ENCODE measurements around the gene SAFB. TPM values are rescaled to one million over a fixed set of nuclear protein-coding genes. Genes with fewer than 3 reads are reported as not detected.

The SAFB gene
- total RNA-seq, 1 donor from 2014 or later, result 65.1 TPM

DNA sequence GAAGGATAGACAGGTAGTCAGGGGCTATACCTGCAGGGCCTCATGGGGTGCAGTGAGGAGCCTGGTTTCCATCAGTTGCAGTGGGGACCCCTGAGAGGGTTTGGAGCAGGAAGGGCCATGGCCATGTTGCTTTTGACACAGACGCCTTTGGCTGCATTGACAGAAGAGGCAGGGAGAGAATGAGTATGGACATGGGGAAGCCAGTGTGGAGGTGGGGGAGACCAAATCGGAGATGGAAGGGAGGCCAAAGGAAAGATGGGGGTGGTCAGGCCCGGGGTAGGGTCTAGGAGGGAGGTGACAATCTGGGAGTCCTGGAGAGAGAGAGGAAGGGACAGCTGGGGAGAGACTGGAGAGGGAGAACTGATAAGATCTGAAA is 59.2 kb downstream of the SAFB start:
- no peaks in the 10 kb centered on the region for H3K4me1 ChIP-seq (ENCODE audit: insufficient read depth, low read length)

DNA sequence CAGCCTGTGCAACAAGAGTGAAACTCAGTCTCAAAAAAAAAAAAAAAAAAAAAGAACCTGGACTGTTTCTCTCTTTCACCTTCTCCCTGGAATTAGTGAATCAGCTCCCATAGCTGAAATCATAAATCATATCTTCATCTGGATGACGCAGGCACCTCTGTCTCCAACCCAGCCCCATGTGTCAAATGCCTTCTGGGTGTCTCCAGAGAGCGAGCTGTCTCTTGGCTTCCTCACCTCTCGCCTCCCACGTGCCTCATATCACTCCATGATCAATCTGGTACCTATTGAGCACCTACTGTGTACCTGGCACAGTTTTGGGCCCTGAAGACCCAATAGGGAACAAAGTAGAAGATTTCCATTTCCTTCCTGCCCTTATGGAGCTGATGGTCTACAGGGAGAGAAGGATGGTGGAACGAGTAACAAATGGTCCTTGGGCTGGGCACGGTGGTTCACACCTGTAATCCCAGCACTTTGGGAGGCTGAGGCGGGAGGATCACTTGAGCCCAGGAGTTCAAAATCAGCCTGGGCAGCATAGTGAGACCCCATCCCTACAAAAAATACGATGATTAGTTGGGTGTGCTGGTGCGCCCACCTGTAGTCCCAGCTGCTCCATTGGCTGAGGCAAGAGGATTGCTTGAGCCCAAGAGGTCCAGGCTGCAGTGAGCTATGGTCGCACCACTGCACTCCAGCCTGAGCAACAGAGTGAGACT is 60.4 kb downstream of the SAFB start:
- TF ChIP-seq EZH2 (IDR thresholded peaks at IDR 0.05; ENCODE audit: insufficient read depth, low read length), result no peak
- TF ChIP-seq, protein P1, sequence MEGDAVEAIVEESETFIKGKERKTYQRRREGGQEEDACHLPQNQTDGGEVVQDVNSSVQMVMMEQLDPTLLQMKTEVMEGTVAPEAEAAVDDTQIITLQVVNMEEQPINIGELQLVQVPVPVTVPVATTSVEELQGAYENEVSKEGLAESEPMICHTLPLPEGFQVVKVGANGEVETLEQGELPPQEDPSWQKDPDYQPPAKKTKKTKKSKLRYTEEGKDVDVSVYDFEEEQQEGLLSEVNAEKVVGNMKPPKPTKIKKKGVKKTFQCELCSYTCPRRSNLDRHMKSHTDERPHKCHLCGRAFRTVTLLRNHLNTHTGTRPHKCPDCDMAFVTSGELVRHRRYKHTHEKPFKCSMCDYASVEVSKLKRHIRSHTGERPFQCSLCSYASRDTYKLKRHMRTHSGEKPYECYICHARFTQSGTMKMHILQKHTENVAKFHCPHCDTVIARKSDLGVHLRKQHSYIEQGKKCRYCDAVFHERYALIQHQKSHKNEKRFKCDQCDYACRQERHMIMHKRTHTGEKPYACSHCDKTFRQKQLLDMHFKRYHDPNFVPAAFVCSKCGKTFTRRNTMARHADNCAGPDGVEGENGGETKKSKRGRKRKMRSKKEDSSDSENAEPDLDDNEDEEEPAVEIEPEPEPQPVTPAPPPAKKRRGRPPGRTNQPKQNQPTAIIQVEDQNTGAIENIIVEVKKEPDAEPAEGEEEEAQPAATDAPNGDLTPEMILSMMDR (IDR thresholded peaks at IDR 0.05; ENCODE audit: insufficient read depth, low read depth, low read length), result no peak
- Histone ChIP-seq H3K36me3 (ENCODE audit: insufficient read depth, low read length) (no peaks in the 10 kb centered on the region), H2AFZ (ENCODE audit: low read depth, low read length) (no peak overlapping the region), H3K79me2 (ENCODE audit: insufficient read depth, low read length) (peaks cover 12% of the 10 kb centered on the region), H3K9ac (ENCODE audit: low read length) (no peak overlapping the region), H3K4me2 (ENCODE audit: low read length) (no peak overlapping the region), H4K20me1 (ENCODE audit: insufficient read depth, low read length) (peaks cover 6% of the 10 kb centered on the region), H3K4me3 (ENCODE audit: insufficient read depth, low read depth, low read length) (no peak overlapping the region), H3K27me3 (ENCODE audit: insufficient read depth, low read length) (no peaks in the 10 kb centered on the region), H3K9me3 (ENCODE audit: insufficient read depth, low read depth, low read length) (no peaks in the 10 kb centered on the region), H3K4me1 (ENCODE audit: insufficient read depth, low read length) (no peaks in the 10 kb centered on the region), H3K27ac (ENCODE audit: low read depth, low read length) (no peak overlapping the region)
- Mint-ChIP-seq H3K4me1 (ENCODE audit: low read depth, unreplicated experiment) (peaks cover 4% of the 10 kb centered on the region), H3K27me3 (ENCODE audit: low read depth, unreplicated experiment) (no peaks in the 10 kb centered on the region), H3K9me3 (ENCODE audit: unreplicated experiment) (peaks cover 2% of the 10 kb centered on the region), H3K36me3 (ENCODE audit: low read depth, unreplicated experiment) (peaks cover 3% of the 10 kb centered on the region), H3K27ac (ENCODE audit: unreplicated experiment) (no peak overlapping the region), H3K4me3 (ENCODE audit: unreplicated experiment) (peak overlapping the region; percentile 8)
- DNase-seq (ENCODE audit: low read depth) (no peak), FAIRE-seq (no peak)

More for the DNA sequence above, 59.2 kb downstream of the SAFB start:
- peaks cover 3% of the 10 kb centered on the region for H3K36me3 Mint-ChIP-seq (ENCODE audit: low read depth, unreplicated experiment)
- peaks cover 4% of the 10 kb centered on the region for H3K4me1 Mint-ChIP-seq (ENCODE audit: low read depth, unreplicated experiment)
- FAIRE-seq (no peak), DNase-seq (ENCODE audit: low read depth) (no peak)
- Histone ChIP-seq H2AFZ (ENCODE audit: low read depth, low read length) (no peak overlapping the region), H3K27ac (ENCODE audit: low read depth, low read length) (no peak overlapping the region), H3K4me2 (ENCODE audit: low read length) (no peak overlapping the region), H3K36me3 (ENCODE audit: insufficient read depth, low read length) (no peaks in the 10 kb centered on the region), H3K9me3 (ENCODE audit: insufficient read depth, low read depth, low read length) (no peaks in the 10 kb centered on the region), H4K20me1 (ENCODE audit: insufficient read depth, low read length) (peaks cover 6% of the 10 kb centered on the region), H3K27me3 (ENCODE audit: insufficient read depth, low read length) (no peaks in the 10 kb centered on the region), H3K79me2 (ENCODE audit: insufficient read depth, low read length) (peaks cover 12% of the 10 kb centered on the region), H3K9ac (ENCODE audit: low read length) (no peak overlapping the region), H3K4me3 (ENCODE audit: insufficient read depth, low read depth, low read length) (no peak overlapping the region)
- no peaks in the 10 kb centered on the region for H3K9me3 Mint-ChIP-seq (ENCODE audit: unreplicated experiment)
- H3K27ac Mint-ChIP-seq (ENCODE audit: unreplicated experiment), result peak overlapping the region; percentile 23
- H3K4me3 Mint-ChIP-seq (ENCODE audit: unreplicated experiment), result peak overlapping the region; percentile 74
- no peak for TF ChIP-seq EZH2 (IDR thresholded peaks at IDR 0.05; ENCODE audit: insufficient read depth, low read length)
- TF ChIP-seq, protein P1 (IDR thresholded peaks at IDR 0.05; ENCODE audit: insufficient read depth, low read depth, low read length), result no peak
- H3K27me3 Mint-ChIP-seq (ENCODE audit: low read depth, unreplicated experiment), result no peaks in the 10 kb centered on the region

All from astrocyte (in vitro differentiated cells and primary cell).